Osteoblast (primary cell): Measurements from ENCODE around the gene SSTR3. TPM values are rescaled to one million over a fixed set of nuclear protein-coding genes. Genes with fewer than 3 reads are reported as not detected.
A peak's percentile ranks its signal among the peaks of the same experiment; 100 is the strongest.

Experiments used
- DNase-seq: peaks from one replicate; pipeline ENCODE4 v3.0.0; 2011; ENCODE audit warnings: low spot score, mixed read lengths; ENCODE audit not compliant: insufficient read length; ENCODE audit errors: missing footprints
- H2AFZ ChIP-seq: 2 replicates; pipeline ENCODE4 v1.6.0; 2011; ENCODE audit warnings: mild to moderate bottlenecking, low read length
- H3K27ac ChIP-seq: 2 replicates; pipeline ENCODE4 v1.5.1; 2011; ENCODE audit warnings: mild to moderate bottlenecking, low read depth, low read length, moderate library complexity
- H3K27me3 ChIP-seq: 2 replicates; pipeline ENCODE4 v1.6.0; 2012; ENCODE audit warnings: mild to moderate bottlenecking, control low read depth, inconsistent platforms, low read length, moderate library complexity; ENCODE audit not compliant: insufficient read depth
- H3K36me3 ChIP-seq: 2 replicates; pipeline ENCODE4 v1.5.1; 2011; ENCODE audit warnings: mild to moderate bottlenecking, low read length, control low read depth, moderate library complexity; ENCODE audit not compliant: insufficient read depth
- H3K4me1 ChIP-seq: 2 replicates; pipeline ENCODE4 v1.5.1; 2011; ENCODE audit warnings: mild to moderate bottlenecking, low read length, control low read depth, moderate library complexity; ENCODE audit not compliant: insufficient read depth
- H3K4me2 ChIP-seq: 2 replicates; pipeline ENCODE4 v1.6.0; 2011; ENCODE audit warnings: mild to moderate bottlenecking, low read length; ENCODE audit not compliant: insufficient read depth
- H3K4me3 ChIP-seq: fragments of 200-600 bp; sonication (generic); 3 replicates; pipeline ENCODE4 v1.5.1; 2012; ENCODE audit warnings: mild to moderate bottlenecking, low read length, inconsistent platforms; ENCODE audit not compliant: insufficient read depth
- H3K79me2 ChIP-seq: 2 replicates; pipeline ENCODE4 v1.6.0; 2012; ENCODE audit warnings: mild to moderate bottlenecking, low read length, control low read depth, inconsistent platforms; ENCODE audit not compliant: insufficient read depth
- H3K9me3 ChIP-seq: 2 replicates; pipeline ENCODE4 v1.5.1; 2011; ENCODE audit warnings: low read depth, low read length, control low read depth
- H4K20me1 ChIP-seq: 2 replicates; pipeline ENCODE4 v1.6.0; 2012; ENCODE audit warnings: mild to moderate bottlenecking, low read length, control low read depth; ENCODE audit not compliant: insufficient read depth
- CTCF ChIP-seq: IDR thresholded peaks from 2 replicates; pipeline ENCODE4 v1.5.1; 2011; ENCODE audit warnings: mild to moderate bottlenecking, low read depth, low read length, moderate library complexity; ENCODE audit errors: extremely low read depth
- total RNA-seq: library from RNA; depleted of rRNA; stranded (reverse); fragments of >200 nt; gene quantifications from 2 replicates; pipeline ENCODE4 v1.2.3, GENCODE V29; 2012

Gene SSTR3
- total RNA-seq, 1 donor = not detected

GRCh38 chr22:37193629-37194191 lies 18.6 kb downstream of the SSTR3 start:
- no peak overlapping the region for H2AFZ ChIP-seq
- H4K20me1 ChIP-seq = peaks cover 12% of the 10 kb centered on the region
- H3K4me3 ChIP-seq = no peak overlapping the region
- H3K36me3 ChIP-seq = no peaks in the 10 kb centered on the region
- no peak overlapping the region for H3K27ac ChIP-seq
- no peak overlapping the region for H3K4me2 ChIP-seq
- no peak for TF ChIP-seq CTCF
- H3K4me1 ChIP-seq = peaks cover 43% of the 10 kb centered on the region
- H3K27me3 ChIP-seq = no peaks in the 10 kb centered on the region
- H3K79me2 ChIP-seq = no peaks in the 10 kb centered on the region
- no peaks in the 10 kb centered on the region for H3K9me3 ChIP-seq
- DNase-seq = peak; percentile 41

- no peak for TF ChIP-seq CTCF
- no peak overlapping the region for H3K27ac ChIP-seq
- peaks cover 7% of the 10 kb centered on the region for H4K20me1 ChIP-seq
- H3K4me3 ChIP-seq = no peak overlapping the region
- H3K27me3 ChIP-seq = no peaks in the 10 kb centered on the region
- H2AFZ ChIP-seq = no peak overlapping the region
- no peak overlapping the region for H3K4me2 ChIP-seq
- H3K4me1 ChIP-seq = peaks cover 46% of the 10 kb centered on the region
- no peaks in the 10 kb centered on the region for H3K9me3 ChIP-seq
- DNase-seq = no peak
- no peaks in the 10 kb centered on the region for H3K79me2 ChIP-seq
- no peaks in the 10 kb centered on the region for H3K36me3 ChIP-seq
Measured at GRCh38 chr22:37192741-37193140, 19.5 kb downstream of the SSTR3 start.

- Histone ChIP-seq H3K27me3 (no peaks in the 10 kb centered on the region), H3K9me3 (no peaks in the 10 kb centered on the region), H3K79me2 (no peaks in the 10 kb centered on the region), H3K4me3 (no peak overlapping the region), H3K36me3 (no peaks in the 10 kb centered on the region), H3K4me2 (no peak overlapping the region), H2AFZ (no peak overlapping the region), H4K20me1 (peaks cover 2% of the 10 kb centered on the region), H3K27ac (no peak overlapping the region), H3K4me1 (peaks cover 46% of the 10 kb centered on the region)
- no peak for DNase-seq
- TF ChIP-seq CTCF = no peak
Measured at GRCh38 chr22:37192204-37192603, 20.1 kb downstream of the SSTR3 start.

- Histone ChIP-seq H3K4me2 (no peak overlapping the region), H3K4me1 (peaks cover 37% of the 10 kb centered on the region), H3K9me3 (no peaks in the 10 kb centered on the region), H4K20me1 (no peaks in the 10 kb centered on the region), H3K27ac (no peak overlapping the region), H3K79me2 (no peaks in the 10 kb centered on the region), H3K27me3 (no peaks in the 10 kb centered on the region), H3K36me3 (no peaks in the 10 kb centered on the region), H2AFZ (no peak overlapping the region), H3K4me3 (no peak overlapping the region)
- DNase-seq = no peak
- TF ChIP-seq CTCF = no peak
Measured at GRCh38 chr22:37190262-37190780, 22.0 kb downstream of the SSTR3 start.
